Keratinocyte (primary cell): ENCODE data around the gene DLX3.
A peak's percentile ranks its signal among the peaks of the same experiment; 100 is the strongest.

Experiments
- EZH2 ChIP-seq: IDR thresholded peaks from one replicate; pipeline ENCODE4 v1.6.1; 2012; ENCODE audit warnings: inconsistent platforms, mild to moderate bottlenecking, low read length, moderate library complexity
- TF ChIP-seq, protein P1 (sequence below), 3 experiments: IDR thresholded peaks in 1 of 3; conservative IDR thresholded peaks in 1 of 3; optimal IDR thresholded peaks in 1 of 3; 2 replicates in 2 of 3; 3 replicates in 1 of 3; pipeline versions ENCODE3 to v1.5.1; 2011; ENCODE audit warnings: low read length in 3 of 3, mild to moderate bottlenecking in 3 of 3, moderate library complexity in 2 of 3, control low read depth in 1 of 3, inconsistent platforms in 1 of 3; ENCODE audit not compliant: insufficient read depth in 2 of 3; ENCODE audit errors: extremely low read depth in 1 of 3

DNA sequence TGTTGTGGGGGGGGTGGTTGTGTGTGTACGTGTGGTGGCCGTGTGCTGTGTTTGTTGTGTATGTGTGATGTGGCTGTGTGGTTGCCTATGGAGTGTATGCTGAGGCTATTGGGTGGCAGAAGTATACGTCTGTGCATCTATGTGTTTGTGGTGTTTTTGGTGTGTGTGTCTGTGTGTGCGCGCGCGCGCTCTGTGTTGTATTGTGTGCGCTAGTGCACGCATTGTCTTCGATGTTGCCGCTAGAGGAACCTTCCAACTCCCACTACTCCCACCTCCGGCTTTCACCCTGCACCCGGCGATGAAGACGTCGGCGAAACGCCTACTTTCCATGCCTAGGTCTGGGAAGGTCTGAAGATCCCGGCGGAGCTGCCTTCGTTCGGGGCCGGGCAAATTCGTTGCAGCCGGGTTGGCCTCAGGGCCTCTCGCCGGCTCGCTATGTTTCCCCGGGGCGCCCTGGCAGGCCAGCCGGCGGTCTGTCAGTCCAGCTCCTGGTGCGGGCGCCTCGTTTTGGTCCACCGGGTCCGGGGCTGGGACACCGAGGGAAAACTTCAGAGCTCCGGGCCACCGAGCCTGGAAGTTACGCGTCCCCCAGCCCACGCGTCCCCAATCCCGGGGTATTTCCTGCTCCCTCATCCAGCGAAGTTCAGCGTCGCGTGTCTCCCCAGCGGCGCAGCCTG lies 31.3 kb downstream of the DLX3 start:
- TF ChIP-seq, protein P1, sequence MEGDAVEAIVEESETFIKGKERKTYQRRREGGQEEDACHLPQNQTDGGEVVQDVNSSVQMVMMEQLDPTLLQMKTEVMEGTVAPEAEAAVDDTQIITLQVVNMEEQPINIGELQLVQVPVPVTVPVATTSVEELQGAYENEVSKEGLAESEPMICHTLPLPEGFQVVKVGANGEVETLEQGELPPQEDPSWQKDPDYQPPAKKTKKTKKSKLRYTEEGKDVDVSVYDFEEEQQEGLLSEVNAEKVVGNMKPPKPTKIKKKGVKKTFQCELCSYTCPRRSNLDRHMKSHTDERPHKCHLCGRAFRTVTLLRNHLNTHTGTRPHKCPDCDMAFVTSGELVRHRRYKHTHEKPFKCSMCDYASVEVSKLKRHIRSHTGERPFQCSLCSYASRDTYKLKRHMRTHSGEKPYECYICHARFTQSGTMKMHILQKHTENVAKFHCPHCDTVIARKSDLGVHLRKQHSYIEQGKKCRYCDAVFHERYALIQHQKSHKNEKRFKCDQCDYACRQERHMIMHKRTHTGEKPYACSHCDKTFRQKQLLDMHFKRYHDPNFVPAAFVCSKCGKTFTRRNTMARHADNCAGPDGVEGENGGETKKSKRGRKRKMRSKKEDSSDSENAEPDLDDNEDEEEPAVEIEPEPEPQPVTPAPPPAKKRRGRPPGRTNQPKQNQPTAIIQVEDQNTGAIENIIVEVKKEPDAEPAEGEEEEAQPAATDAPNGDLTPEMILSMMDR (optimal IDR thresholded peaks at IDR 0.05 in 1 of 3, IDR thresholded peaks at IDR 0.05 in 1 of 3, conservative IDR thresholded peaks at IDR 0.05 in 1 of 3; ENCODE audit: extremely low read depth in 1 of 3, insufficient read depth in 2 of 3, low read length in 3 of 3), result no peak
- peak; percentile 10 for TF ChIP-seq EZH2
